CD4-positive, alpha-beta T cell treated with Interleukin-1 beta for 1 hour (primary cell): ENCODE data around the gene LIPT2.
"Not testable (repeated sequence)": the region's sequence is repeated elsewhere in the genome, so short reads cannot be mapped to it uniquely, and the experiment has no call there.

ENCODE experiments used
- DNase-seq, 2 donors: peaks; one replicate each; pipeline ENCODE4 v3.0.0-alpha.2; 2020 to 2022

LIPT2 gene

GRCh38 chr11:74492974-74493790 lies at the start of gene LIPT2:
TSS of gene LIPT2 (minus strand) at chr11:74493724. CDS start at chr11:74493703, 21 bp downstream.
- peak; percentile 96 to 98 for DNase-seq

- DNase-seq: no peak
Observed at GRCh38 chr11:74541466-74541865, 47.9 kb upstream of the LIPT2 start.

- DNase-seq: no peak
Observed at GRCh38 chr11:74540270-74540669, 46.7 kb upstream of the LIPT2 start.

- DNase-seq: no peak
Observed at GRCh38 chr11:74538680-74539079, 45.2 kb upstream of the LIPT2 start.

DNA sequence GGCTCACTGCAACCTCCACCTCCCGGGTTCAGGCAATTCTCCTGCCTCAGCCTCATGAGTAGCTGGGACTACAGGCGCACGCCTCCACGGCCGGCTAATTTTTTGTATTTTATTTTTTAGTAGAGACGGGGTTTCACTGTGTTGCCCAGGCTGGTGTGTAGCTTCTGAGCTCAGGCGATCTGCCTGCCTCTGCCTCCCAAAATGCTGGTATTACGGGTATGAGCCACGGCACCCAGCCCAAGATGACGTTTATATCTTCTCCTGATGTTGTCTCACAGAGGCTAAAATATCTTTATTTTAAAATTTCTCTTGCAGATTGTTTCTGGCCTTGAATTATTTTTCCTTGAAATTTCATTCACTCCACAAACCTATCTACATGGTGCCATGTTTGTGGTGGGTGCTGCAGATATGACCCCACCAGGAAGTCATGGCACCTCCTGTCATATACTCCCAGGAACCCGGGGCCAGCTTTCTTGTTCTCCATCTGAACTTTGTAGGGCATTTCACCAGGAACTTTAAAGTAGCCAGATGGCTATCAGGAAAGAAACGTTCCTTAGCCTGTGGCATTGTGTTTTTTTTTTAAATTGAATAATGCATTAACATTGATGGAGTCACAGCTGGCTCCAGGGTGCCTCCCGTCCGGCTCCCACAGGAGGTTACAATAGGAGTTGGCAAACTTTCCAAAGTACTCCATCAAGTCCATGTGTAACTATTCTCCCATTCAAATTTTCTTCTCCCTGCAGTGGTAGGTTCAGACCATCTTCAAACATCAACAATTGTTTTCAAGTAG lies 42.0 kb upstream of the LIPT2 start:
- DNase-seq: no peak

DNA sequence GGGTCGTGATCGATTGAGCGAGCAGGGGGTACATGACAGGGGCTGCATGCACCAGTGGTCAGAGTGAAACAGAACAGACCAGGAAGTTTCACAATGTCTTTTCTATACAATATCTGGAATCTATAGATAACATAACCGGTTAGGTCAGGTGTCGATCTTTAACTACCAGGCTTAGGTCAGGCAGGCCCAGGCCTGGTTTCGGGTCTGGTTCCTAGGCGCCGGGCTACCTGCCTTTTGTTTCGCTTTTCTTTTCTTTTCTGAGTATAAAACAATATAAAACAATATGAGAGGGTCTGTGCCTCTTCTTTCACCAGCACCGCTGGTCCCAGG lies 41.4 kb upstream of the LIPT2 start:
- not testable (repeated sequence) for DNase-seq

DNA sequence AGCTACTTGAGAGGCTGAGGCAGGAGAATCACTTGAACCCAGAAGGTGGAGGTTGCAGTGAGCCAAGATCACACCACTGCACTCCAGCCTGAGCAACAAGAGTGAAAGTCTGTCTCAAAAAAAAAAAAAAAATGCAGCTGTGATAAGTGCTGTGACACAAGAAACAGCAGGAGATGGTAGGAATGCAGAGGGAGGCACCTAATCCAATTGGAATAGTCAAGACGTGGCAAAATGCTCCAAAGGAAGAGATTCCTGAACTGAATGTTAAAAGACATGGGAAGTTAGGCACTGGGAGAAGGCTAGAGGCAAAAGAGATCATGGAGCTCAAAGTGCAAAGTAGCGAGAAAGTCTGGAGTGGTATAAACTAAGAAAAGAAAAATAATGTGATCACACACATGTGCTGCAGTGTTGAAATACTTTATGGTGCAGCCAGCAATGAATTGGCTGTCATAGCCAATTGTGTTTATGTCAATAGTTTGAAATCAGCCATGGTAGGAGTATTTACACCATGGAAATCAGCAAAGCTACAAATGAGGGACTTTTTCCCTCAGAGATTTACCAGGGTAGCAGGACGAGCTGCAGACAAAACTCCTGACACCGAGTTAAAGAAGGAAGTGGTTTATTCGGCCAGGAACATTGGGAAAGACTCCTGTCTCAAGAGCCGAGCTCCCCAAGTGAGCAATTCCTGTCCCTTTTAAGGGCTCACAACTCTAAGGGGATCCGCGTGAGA lies 40.9 kb upstream of the LIPT2 start:
- no peak for DNase-seq

DNA sequence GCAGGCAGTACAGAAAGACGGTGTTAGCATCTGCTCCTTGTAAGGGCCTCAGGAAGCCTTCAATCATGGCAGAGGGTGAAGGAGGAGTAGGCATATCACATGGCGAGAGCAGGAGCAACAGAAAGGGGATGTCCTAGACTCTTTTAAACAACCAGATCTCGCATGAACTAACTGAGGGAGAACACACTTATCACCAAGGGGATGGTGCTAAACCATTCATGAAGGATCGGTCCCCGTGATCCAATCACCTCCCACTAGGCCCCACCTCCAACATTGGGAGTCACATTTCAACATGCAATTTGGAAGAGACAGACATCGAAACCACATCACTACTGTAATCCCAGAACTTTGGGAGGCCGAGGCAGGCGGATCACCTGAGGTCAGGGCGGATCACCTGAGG lies 39.9 kb upstream of the LIPT2 start:
- no peak for DNase-seq

GRCh38 chr11:74532501-74533246 lies 39.1 kb upstream of the LIPT2 start:
- DNase-seq: no peak

GRCh38 chr11:74524978-74525377 lies 31.5 kb upstream of the LIPT2 start:
- DNase-seq: no peak

DNA sequence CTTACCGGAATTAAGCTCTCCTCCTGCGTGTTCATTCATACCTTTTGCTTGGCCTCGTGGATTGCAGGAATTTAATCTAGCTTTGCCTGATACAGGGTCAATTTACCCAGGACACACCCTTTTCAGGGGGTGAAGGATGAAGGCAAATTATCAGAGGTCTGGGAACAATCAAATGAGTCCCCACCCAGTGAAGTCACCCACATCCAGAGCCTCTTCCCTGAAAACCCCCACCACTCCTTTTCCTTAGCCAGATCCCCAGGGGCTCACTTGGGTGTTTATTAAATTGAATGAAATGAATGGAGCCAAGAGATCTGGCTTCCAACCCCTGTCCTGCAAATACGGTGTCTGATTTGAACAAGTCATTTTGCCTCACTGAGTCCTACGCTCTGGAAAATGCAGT lies 31.0 kb upstream of the LIPT2 start:
- no peak for DNase-seq

- DNase-seq: no peak
Observed at GRCh38 chr11:74522776-74523175, 29.3 kb upstream of the LIPT2 start.

DNA sequence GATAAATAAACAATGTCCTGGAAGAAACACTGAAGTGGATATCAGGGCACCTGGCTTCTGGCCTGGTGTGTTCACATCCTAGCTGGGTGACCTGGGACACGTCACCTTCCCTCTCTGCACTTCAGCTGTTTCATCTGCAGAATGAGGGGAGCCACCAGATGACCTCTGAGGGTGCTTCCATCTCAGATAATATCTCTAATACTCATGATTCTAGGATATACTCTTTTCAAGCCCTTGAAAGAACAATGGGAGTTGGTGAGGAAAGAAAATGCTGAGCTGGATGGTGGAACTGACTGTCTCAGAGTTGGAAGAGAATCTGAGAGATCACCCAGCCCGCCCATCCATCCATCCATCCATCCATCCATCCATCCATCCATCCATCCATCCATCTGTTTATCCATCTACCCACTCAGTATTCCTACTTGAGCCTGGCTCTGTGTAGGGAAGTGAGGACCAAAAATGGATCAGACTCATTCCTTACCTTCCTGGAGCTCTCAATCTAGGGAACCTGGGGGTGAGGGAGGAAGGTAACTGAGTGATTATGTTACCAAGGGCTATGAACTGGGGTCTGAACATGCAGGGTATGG lies 28.2 kb upstream of the LIPT2 start:
- no peak for DNase-seq

- no peak for DNase-seq
Observed at GRCh38 chr11:74520927-74521665, 27.6 kb upstream of the LIPT2 start.

- no peak for DNase-seq
Observed at GRCh38 chr11:74520316-74520715, 26.8 kb upstream of the LIPT2 start.

- DNase-seq: no peak
Observed at GRCh38 chr11:74519710-74520109, 26.2 kb upstream of the LIPT2 start.

DNA sequence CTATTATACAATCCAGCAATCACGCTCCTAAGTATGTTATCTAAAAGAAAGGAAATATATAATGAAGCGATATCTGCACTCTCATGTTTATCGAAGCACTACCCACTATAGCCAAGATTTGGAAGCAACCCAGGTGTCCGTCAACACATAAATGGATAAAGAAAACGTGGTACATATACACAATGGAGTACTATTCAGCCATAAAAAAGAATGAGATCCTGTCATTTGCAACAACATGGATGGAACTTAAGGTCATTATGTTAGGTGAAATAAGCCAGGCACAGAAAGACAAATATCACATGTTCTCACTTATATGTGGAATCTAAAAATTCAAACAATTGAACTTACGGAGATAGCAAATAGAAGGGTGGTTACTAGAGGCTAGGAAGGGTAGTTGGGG lies 24.1 kb upstream of the LIPT2 start:
- not testable (repeated sequence) for DNase-seq

GRCh38 chr11:74507582-74507981 lies 14.1 kb upstream of the LIPT2 start:
- no peak for DNase-seq

DNA sequence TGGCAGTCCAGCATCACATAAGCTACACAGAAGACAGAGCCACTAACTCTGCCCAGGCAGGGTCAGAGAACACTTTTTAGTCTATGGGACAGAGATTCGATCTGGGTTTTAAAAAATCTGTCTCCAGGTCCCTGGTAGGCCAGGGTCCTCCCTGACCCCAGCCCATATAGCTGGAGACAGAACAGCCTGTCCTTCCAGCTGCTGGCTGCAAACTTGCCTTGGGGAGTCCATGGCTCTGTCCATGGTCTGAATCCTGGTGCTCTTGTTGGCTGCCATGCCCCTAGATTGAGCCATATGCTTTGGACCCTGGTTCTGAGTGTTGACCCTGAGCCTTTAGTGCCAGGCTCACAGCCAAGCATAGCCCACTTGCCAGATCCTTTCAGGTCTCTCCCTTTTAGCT lies 13.3 kb upstream of the LIPT2 start:
- DNase-seq: no peak

DNA sequence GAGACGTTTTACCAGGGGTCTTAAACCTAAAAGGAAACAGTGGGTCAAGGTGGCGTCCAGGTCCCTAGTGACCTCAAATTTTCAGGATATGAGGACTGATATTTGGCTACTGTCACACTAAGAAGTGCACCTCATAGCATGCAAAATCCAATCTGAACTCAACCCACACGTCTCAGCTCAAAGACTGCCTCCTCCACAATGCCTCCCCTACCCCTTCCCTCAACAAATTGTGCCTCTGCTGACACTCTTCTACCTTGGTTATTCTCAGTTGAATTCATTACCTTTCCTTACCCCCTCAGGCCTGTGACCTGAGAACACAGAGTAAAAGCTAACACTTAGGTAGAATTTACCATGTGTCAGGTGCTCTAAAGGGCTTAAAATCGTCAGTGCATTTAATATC lies 12.4 kb upstream of the LIPT2 start:
- no peak for DNase-seq

DNA sequence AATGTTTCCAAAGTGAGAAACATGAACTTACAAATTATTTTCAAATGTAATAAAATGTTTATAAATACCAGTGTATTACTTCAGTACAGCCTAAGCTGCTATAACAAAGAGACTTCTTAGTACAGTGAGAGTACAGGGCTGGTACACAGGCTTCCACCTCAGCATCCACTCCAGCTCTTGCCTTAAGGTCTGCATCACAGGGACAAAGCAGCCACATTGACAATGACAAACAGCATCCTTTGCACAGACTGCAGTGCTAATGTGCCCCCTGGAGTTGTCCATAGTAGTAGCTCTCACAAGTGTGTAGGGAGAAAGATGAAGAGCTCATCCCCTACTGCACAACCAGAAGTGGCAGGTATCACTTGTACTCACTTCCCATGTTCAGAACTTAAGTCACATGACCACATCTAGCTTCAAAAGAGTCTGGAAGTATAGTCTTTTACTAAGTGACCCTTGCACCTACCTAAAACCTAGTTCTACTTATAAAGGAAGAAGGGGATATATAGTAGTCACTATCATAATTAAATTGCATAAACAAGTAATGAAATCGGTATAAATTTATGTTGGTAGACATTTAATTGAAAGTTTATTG lies 10.7 kb upstream of the LIPT2 start:
- no peak for DNase-seq
